Fibroblast of upper back skin (primary cell): Measurements from ENCODE around the gene UBA3.
A peak's percentile ranks its signal among the peaks of the same experiment; 100 is the strongest.

Experiments
- DNase-seq: peaks from one replicate; pipeline ENCODE4 v3.0.0-alpha.2; 2013

The UBA3 gene

GRCh38 chr3:69080233-69080920 is at the start of gene UBA3:
Gene UBA3, minus strand, starts transcription at chr3:69080365. Its CDS starts 12 bp downstream, at chr3:69080353.
- peak; percentile 84 for DNase-seq

GRCh38 chr3:69129531-69129930 is 49.4 kb upstream of the UBA3 start:
- peak; percentile 35 for DNase-seq

DNA sequence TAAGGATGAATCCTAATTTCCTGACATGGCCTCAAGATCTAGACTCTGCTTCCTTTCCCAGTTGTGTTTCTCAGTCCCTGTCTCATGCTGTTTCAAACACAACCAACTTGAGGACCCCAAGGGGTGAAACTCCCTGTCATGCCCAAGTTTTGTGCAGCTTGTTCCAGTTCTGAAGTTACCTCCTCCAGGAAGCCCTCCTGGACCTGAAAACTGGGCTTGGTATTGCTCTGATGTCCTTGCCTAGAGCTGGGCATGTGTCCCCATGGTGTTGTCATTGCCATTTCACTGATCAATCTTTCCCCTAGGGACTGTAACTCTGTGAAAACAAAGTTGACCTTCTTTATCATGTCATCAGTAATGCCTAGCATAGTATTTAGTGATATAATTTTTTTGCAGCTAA is 48.3 kb upstream of the UBA3 start:
- no peak for DNase-seq

- DNase-seq = no peak
Measured at GRCh38 chr3:69126999-69127398, 46.8 kb upstream of the UBA3 start.

- DNase-seq = no peak
Measured at GRCh38 chr3:69126216-69126615, 46.1 kb upstream of the UBA3 start.

DNA sequence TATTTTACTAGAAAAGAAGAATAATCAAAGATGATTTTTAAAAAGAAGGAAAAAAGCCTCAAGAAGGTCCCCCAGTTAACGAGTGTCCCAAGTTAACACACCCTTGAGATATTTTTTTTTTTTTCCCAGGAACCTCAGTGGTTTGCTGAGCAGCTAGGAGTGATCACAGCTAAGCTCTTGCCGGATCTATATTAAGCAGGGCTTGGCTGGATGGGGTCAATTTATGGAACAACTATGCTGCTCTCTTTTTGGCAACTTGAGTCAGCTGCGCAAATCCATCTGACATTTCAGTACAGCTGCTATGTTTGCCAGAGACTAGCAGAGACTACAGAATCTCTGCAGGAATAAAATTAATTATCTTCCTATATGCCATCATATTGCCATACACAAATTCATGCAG is 42.2 kb upstream of the UBA3 start, which contains the start of gene LMOD3:
Gene LMOD3, minus strand, starts transcription at position 193 of the 400 bp plus-strand sequence. CDS start 209 bp downstream, outside the sequence.
- DNase-seq = no peak

GRCh38 chr3:69121950-69122349 is 41.8 kb upstream of the UBA3 start:
- no peak for DNase-seq

- DNase-seq = no peak
Measured at GRCh38 chr3:69121513-69121912, 41.3 kb upstream of the UBA3 start.

DNA sequence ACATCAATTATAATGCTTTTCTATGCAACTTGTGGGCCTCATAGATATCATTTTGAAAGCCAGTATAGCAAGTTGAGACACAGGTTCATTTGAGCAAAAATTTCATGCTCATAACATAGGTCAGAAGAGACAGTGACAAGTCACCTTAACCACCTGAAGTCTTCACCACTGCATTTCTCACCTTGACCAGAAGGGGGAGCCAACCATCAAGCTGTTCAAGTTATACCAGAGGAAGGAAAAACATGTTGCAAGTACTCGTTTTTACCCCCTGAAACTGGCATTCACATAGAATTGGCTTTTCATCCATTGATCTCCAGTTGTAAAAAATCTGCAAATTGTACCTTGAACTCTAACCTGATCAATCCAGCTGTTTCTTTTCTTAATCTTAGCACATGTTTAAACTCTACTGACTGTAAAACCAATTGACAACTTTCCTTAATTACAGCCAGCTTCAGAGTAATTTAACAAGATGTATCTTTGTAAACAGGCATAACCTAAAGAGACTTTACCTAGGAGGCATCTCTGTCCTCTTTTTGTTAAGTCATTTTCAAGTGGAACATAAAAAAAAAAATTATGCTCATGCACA is 40.8 kb upstream of the UBA3 start:
- peak; percentile 67 for DNase-seq

GRCh38 chr3:69119681-69120080 is 39.5 kb upstream of the UBA3 start:
- DNase-seq = no peak

GRCh38 chr3:69119138-69119537 is 39.0 kb upstream of the UBA3 start:
- no peak for DNase-seq

DNA sequence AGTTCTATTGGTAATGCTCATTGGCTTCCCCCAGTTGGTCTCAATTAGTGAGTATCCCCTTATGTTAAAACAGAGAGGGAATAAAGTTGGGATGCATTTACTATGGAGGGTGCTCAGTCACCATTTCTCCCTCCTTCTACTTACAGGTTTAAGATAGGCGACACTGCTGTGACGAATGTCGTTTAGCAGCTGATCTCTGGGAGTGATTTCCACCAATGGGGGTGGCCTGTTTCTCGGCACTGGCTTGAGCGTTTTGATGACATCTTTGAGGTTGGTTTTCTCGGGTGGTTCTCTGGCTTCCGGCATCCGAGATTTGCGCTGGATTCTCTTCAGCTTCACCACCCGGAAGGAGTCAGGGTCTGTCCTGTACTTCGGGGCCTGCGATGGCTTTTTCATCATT is 38.4 kb upstream of the UBA3 start:
- no peak for DNase-seq

DNA sequence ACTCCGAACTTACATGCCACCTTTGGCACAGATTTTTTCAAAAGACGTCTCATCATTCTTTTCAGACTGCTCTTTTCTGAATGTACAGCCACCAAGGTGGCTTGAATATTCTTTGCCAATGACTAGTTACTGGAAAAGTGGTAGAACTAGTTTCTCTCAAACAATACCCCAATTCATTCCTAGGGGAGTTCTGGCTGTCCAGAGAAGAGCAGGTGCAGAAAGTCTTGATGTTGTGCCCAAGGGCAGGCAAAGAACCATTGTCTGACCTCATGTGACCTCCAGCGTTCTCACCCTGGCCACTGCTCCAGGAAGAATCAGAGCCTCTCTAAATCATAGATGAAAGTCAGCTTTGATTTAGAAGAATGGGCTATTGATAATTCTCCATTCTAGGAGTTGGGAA is 36.7 kb upstream of the UBA3 start:
- no peak for DNase-seq

DNA sequence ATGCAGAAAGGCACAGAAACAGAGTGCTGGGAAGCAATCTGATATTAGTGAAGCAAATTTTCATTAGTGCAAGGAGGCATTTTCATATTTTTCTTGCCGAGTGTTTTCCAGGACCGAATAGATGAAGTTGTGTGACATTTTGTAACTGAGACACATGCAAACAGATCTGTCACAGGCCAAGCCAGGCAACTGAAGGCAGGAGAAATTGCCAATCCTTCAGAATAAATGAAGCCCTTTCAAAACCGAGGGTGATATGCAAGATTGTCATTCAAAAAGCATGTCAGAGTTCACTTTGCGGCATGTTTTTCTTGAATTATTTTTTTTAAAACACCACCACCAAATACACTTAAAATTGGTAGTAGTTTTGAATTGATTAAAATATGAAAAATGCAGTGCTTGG is 36.0 kb upstream of the UBA3 start:
- no peak for DNase-seq

GRCh38 chr3:69115731-69116130 is 35.6 kb upstream of the UBA3 start:
- DNase-seq = peak; percentile 43

DNA sequence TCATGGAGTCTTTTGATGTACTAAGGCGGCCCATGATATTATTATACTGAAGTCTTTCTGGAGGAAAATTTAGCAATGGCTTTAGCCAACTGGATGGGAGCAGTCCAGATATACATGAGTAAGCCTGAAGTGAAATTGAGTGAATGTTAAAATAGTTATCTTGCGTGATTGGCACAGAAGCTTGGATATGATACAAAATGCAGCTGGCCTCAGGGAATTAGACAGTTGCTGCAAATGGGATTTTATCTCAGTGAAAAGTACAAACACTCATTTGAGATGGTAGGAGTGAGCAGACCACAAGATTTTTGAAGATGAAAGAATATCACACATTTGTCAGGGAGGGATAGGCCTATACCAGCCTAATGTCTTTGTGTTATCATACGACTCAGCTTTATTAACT is 33.4 kb upstream of the UBA3 start:
- peak; percentile 11 for DNase-seq

DNA sequence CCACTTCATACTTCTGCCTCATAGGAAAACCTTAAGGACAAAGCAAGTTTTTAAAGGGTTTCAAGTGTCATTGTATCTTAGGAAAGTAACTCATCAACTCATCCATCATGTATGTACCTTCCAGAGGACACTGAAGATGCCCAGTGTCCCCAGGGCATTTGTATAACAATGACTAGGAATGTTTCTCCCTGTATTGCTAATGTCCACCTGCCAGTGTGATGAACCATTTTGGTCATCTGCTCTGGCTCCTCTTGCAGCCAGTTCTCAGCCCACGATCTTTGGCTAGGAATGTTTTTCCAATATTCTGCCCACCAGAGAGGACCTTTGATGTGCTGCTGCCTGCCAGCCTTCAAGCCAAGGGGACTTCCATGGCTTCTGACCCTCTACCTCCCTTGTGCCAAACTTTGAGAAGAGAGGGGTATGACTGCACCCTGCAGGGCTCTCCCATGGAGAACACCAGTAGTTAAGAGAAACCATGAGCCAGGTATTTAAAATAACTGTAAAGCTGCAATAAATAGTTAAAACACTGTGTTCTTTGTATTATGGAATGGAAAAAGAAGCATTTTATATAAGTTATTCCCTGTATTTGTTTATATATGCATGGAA is 30.9 kb upstream of the UBA3 start:
- DNase-seq = no peak

- no peak for DNase-seq
Measured at GRCh38 chr3:69108811-69109210, 28.6 kb upstream of the UBA3 start.

DNA sequence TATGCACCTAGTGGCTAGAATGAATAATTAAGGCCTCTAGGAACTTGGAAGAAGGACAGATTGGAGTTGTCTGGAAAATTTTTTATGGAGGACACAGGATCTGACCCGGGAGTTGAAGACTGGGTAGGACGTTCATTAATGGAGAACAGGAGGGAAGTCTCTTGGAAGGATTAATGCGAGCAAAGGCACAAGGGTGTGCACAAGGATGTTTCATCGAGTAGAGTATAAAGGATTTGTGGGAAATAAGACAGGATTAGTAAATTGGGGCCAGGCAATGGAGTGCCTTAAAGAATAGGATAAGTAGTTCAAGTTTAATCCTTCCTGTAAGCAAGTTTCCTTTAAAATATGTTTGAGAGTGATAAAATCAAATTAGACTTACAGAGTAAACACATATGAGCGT is 27.7 kb upstream of the UBA3 start:
- no peak for DNase-seq

- no peak for DNase-seq
Measured at GRCh38 chr3:69105320-69105719, 25.2 kb upstream of the UBA3 start.

DNA sequence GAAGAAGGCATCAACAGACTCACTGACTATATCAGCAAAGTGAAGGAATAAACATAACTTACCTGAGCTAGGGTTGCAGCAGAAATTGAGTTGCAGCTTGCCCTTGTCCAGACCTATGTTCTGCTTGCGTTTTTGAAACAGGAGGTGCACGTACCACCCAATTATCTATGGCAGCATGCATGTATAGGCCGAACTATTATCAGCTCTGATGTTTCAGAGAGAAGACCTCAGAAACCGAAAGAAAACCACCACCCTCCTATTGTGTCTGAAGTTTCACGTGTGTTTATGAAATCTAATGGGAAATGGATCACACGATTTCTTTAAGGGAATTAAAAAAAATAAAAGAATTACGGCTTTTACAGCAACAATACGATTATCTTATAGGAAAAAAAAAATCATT is 24.4 kb upstream of the UBA3 start:
- DNase-seq = no peak

- DNase-seq = no peak
Measured at GRCh38 chr3:69103123-69103522, 23.0 kb upstream of the UBA3 start.

- no peak for DNase-seq
Measured at GRCh38 chr3:69102384-69102783, 22.2 kb upstream of the UBA3 start.

GRCh38 chr3:69099576-69099975 is 19.4 kb upstream of the UBA3 start:
- DNase-seq = no peak
